Suprapubic skin (tissue), 4 donors: ENCODE measurements around the gene ZNF724.

Experiments used
- EP300 ChIP-seq: sonication (generic); formaldehyde crosslinking; IDR thresholded peaks from one replicate; pipeline ENCODE4 v1.6.1; 2017; ENCODE audit warnings: antibody characterized with exemption
- POLR2A ChIP-seq, 2 donors: fragments of 450-650 bp; IDR thresholded peaks; one replicate each; pipeline ENCODE4 v1.6.1; 2017; ENCODE audit warnings: antibody characterized with exemption in 2 of 2, mild to moderate bottlenecking in 2 of 2, moderate library complexity in 2 of 2
- POLR2AphosphoS5 ChIP-seq, 3 donors: sonication (generic); formaldehyde crosslinking; IDR thresholded peaks; one replicate each; pipeline ENCODE4 v1.6.1; 2017; ENCODE audit warnings: antibody characterized with exemption in 3 of 3
- TF ChIP-seq, protein P1 (sequence below), 2 donors: fragments of 200-600 bp in 1 of 2; fragments of 450-650 bp in 1 of 2; sonication (generic) in 1 of 2; IDR thresholded peaks; one replicate each; pipeline ENCODE4 v1.5.1; 2016 to 2019; ENCODE audit warnings: antibody characterized with exemption in 2 of 2, mild to moderate bottlenecking in 1 of 2, moderate library complexity in 1 of 2

GRCh38 chr19:23255700-23256099, 5.5 kb upstream of the ZNF724 start:
- TF ChIP-seq POLR2AphosphoS5 (IDR thresholded peaks at IDR 0.05) (no peak), POLR2A (IDR thresholded peaks at IDR 0.05) (no peak), EP300 (no peak)
- TF ChIP-seq, protein P1, sequence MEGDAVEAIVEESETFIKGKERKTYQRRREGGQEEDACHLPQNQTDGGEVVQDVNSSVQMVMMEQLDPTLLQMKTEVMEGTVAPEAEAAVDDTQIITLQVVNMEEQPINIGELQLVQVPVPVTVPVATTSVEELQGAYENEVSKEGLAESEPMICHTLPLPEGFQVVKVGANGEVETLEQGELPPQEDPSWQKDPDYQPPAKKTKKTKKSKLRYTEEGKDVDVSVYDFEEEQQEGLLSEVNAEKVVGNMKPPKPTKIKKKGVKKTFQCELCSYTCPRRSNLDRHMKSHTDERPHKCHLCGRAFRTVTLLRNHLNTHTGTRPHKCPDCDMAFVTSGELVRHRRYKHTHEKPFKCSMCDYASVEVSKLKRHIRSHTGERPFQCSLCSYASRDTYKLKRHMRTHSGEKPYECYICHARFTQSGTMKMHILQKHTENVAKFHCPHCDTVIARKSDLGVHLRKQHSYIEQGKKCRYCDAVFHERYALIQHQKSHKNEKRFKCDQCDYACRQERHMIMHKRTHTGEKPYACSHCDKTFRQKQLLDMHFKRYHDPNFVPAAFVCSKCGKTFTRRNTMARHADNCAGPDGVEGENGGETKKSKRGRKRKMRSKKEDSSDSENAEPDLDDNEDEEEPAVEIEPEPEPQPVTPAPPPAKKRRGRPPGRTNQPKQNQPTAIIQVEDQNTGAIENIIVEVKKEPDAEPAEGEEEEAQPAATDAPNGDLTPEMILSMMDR (IDR thresholded peaks at IDR 0.05), result no peak
